Activated naive CD4-positive, alpha-beta T cell treated with anti-CD3 and anti-CD28 coated beads, Interleukin-2, amount 50 U/mL, for 24 hours (primary cell): ENCODE measurements around the gene NACC1.
"Not testable (repeated sequence)": the region's sequence is repeated elsewhere in the genome, so short reads cannot be mapped to it uniquely, and the experiment has no call there.

Experiments used
- H3K27ac Mint-ChIP-seq: one replicate; pipeline ENCODE4 v1.8.0; 2021; ENCODE audit warnings: mild to moderate bottlenecking, mixed read lengths
- H3K27me3 Mint-ChIP-seq: one replicate; pipeline ENCODE4 v1.8.0; 2021; ENCODE audit warnings: mixed read lengths
- H3K36me3 Mint-ChIP-seq: one replicate; pipeline ENCODE4 v1.8.0; 2021; ENCODE audit warnings: mixed read lengths
- H3K4me1 Mint-ChIP-seq: one replicate; pipeline ENCODE4 v1.8.0; 2021; ENCODE audit warnings: mixed read lengths
- H3K4me3 Mint-ChIP-seq: one replicate; pipeline ENCODE4 v1.8.0; 2021; ENCODE audit warnings: mild to moderate bottlenecking, mixed read lengths
- H3K9me3 Mint-ChIP-seq: one replicate; pipeline ENCODE4 v1.8.0; 2021; ENCODE audit warnings: mixed read lengths

Gene NACC1

GRCh38 chr19:13135068-13136062 is 17.3 kb downstream of the NACC1 start:
- H3K9me3 Mint-ChIP-seq: no peaks in the 10 kb centered on the region
- no peak overlapping the region for H3K4me3 Mint-ChIP-seq
- H3K36me3 Mint-ChIP-seq: peaks cover 2% of the 10 kb centered on the region
- H3K27ac Mint-ChIP-seq: no peak overlapping the region
- no peaks in the 10 kb centered on the region for H3K27me3 Mint-ChIP-seq
- peaks cover 24% of the 10 kb centered on the region for H3K4me1 Mint-ChIP-seq

GRCh38 chr19:13137290-13137794 is 19.3 kb downstream of the NACC1 start:
- no peaks in the 10 kb centered on the region for H3K27me3 Mint-ChIP-seq
- peaks cover 2% of the 10 kb centered on the region for H3K36me3 Mint-ChIP-seq
- no peaks in the 10 kb centered on the region for H3K9me3 Mint-ChIP-seq
- peaks cover 14% of the 10 kb centered on the region for H3K4me1 Mint-ChIP-seq
- H3K27ac Mint-ChIP-seq: no peak overlapping the region
- H3K4me3 Mint-ChIP-seq: no peak overlapping the region

GRCh38 chr19:13138171-13138915 is 20.3 kb downstream of the NACC1 start:
- no peaks in the 10 kb centered on the region for H3K9me3 Mint-ChIP-seq
- H3K4me3 Mint-ChIP-seq: no peak overlapping the region
- no peaks in the 10 kb centered on the region for H3K27me3 Mint-ChIP-seq
- peaks cover 2% of the 10 kb centered on the region for H3K36me3 Mint-ChIP-seq
- H3K4me1 Mint-ChIP-seq: peaks cover 4% of the 10 kb centered on the region
- H3K27ac Mint-ChIP-seq: no peak overlapping the region

- Mint-ChIP-seq H3K4me1 (no peaks in the 10 kb centered on the region), H3K4me3 (no peak overlapping the region), H3K9me3 (no peaks in the 10 kb centered on the region), H3K27ac (no peak overlapping the region), H3K36me3 (peaks cover 2% of the 10 kb centered on the region), H3K27me3 (no peaks in the 10 kb centered on the region)
These were observed 20.8 kb downstream of the NACC1 start for GRCh38 chr19:13138916-13139198.

GRCh38 chr19:13139633-13140311 is 21.7 kb downstream of the NACC1 start:
- Mint-ChIP-seq H3K27ac (peak overlapping the region; percentile 77), H3K27me3 (no peaks in the 10 kb centered on the region), H3K4me1 (no peaks in the 10 kb centered on the region), H3K9me3 (no peaks in the 10 kb centered on the region), H3K4me3 (no peak overlapping the region), H3K36me3 (peaks cover 2% of the 10 kb centered on the region)

- Mint-ChIP-seq H3K36me3 (no peaks in the 10 kb centered on the region), H3K27ac (no peak overlapping the region), H3K9me3 (no peaks in the 10 kb centered on the region), H3K4me3 (no peak overlapping the region), H3K27me3 (no peaks in the 10 kb centered on the region), H3K4me1 (peaks cover 14% of the 10 kb centered on the region)
These were observed 28.9 kb downstream of the NACC1 start for GRCh38 chr19:13146763-13147563.

GRCh38 chr19:13149173-13149627 is 31.1 kb downstream of the NACC1 start:
- peaks cover 18% of the 10 kb centered on the region for H3K4me1 Mint-ChIP-seq
- H3K4me3 Mint-ChIP-seq: peak overlapping the region; percentile 98
- H3K9me3 Mint-ChIP-seq, H3K27me3 Mint-ChIP-seq, H3K36me3 Mint-ChIP-seq: not testable (repeated sequence)
- H3K27ac Mint-ChIP-seq: peak overlapping the region; percentile 59

GRCh38 chr19:13149628-13150186 is 31.6 kb downstream of the NACC1 start:
- Mint-ChIP-seq H3K4me1 (peaks cover 18% of the 10 kb centered on the region), H3K36me3 (peaks cover 8% of the 10 kb centered on the region), H3K4me3 (peak overlapping the region; percentile 98), H3K27me3 (no peaks in the 10 kb centered on the region), H3K9me3 (no peaks in the 10 kb centered on the region), H3K27ac (peak overlapping the region; percentile 92)

- Mint-ChIP-seq H3K27ac (peak within 1 kb of the TSS; percentile 92), H3K27me3 (no peaks in the 10 kb centered on the region), H3K9me3 (no peaks in the 10 kb centered on the region), H3K4me3 (peak within 1 kb of the TSS; percentile 98), H3K4me1 (peaks cover 23% of the 10 kb centered on the region), H3K36me3 (peaks cover 8% of the 10 kb centered on the region)
These were observed 32.3 kb downstream of the NACC1 start, which contains the start of the genes IER2 and STX10 for GRCh38 chr19:13150187-13150930. TSS of gene IER2 (plus strand) at chr19:13150411. CDS start at chr19:13153187, 2,776 bp downstream. TSS of gene STX10 (minus strand) at chr19:13150375. CDS start at chr19:13150173, 202 bp downstream.

- Mint-ChIP-seq H3K9me3 (no peaks in the 10 kb centered on the region), H3K4me1 (peaks cover 27% of the 10 kb centered on the region), H3K4me3 (peak overlapping the region; percentile 98), H3K27ac (peak overlapping the region; percentile 92), H3K27me3 (no peaks in the 10 kb centered on the region), H3K36me3 (peaks cover 8% of the 10 kb centered on the region)
These were observed 33.0 kb downstream of the NACC1 start for GRCh38 chr19:13150931-13151604.

GRCh38 chr19:13151605-13152355 is 33.7 kb downstream of the NACC1 start:
- Mint-ChIP-seq H3K4me1 (peaks cover 34% of the 10 kb centered on the region), H3K4me3 (peak overlapping the region; percentile 98), H3K9me3 (no peaks in the 10 kb centered on the region), H3K27ac (peak overlapping the region; percentile 100), H3K36me3 (peaks cover 8% of the 10 kb centered on the region), H3K27me3 (no peaks in the 10 kb centered on the region)

- Mint-ChIP-seq H3K27me3 (no peaks in the 10 kb centered on the region), H3K4me1 (peaks cover 40% of the 10 kb centered on the region), H3K4me3 (peak overlapping the region; percentile 98), H3K36me3 (peaks cover 8% of the 10 kb centered on the region), H3K9me3 (no peaks in the 10 kb centered on the region), H3K27ac (peak overlapping the region; percentile 100)
These were observed 34.4 kb downstream of the NACC1 start for GRCh38 chr19:13152356-13152973.
